ENCODE results near the gene TECPR2.
"Not testable (repeated sequence)": the region's sequence is repeated elsewhere in the genome, so short reads cannot be mapped to it uniquely, and the experiment has no call there.

Gene TECPR2

GRCh38 chr14:102507081-102507856 is 144.5 kb downstream of the TECPR2 start:
- DNase-seq (ENCODE audit: low read depth in 2 of 2, low spot score in 1 of 2) = no peak

GRCh38 chr14:102507857-102508312 is 145.1 kb downstream of the TECPR2 start:
- DNase-seq (ENCODE audit: low read depth in 2 of 2, low spot score in 1 of 2) = no peak

- no peak for DNase-seq (ENCODE audit: low read depth in 2 of 2, low spot score in 1 of 2)
Measured at GRCh38 chr14:102508410-102508773, 145.7 kb downstream of the TECPR2 start.

- DNase-seq (ENCODE audit: low read depth in 2 of 2, low spot score in 1 of 2) = no peak
Measured at GRCh38 chr14:102508774-102509745, 146.3 kb downstream of the TECPR2 start.

- DNase-seq (ENCODE audit: low read depth in 2 of 2, low spot score in 1 of 2) = peak; percentile 60 to 70
Measured at GRCh38 chr14:102509746-102510615, 147.2 kb downstream of the TECPR2 start, which contains the start of gene ANKRD9. TSS of gene ANKRD9 (minus strand) at chr14:102509776. CDS start at chr14:102507889, 1,887 bp downstream.

- no peak for DNase-seq (ENCODE audit: low read depth in 2 of 2, low spot score in 1 of 2)
Measured at GRCh38 chr14:102510616-102511520, 148.1 kb downstream of the TECPR2 start.

- DNase-seq (ENCODE audit: low read depth in 2 of 2, low spot score in 1 of 2) = no peak
Measured at GRCh38 chr14:102511538-102511937, 148.8 kb downstream of the TECPR2 start.

- DNase-seq (ENCODE audit: low read depth in 2 of 2, low spot score in 1 of 2) = no peak
Measured at GRCh38 chr14:102512793-102513300, 150.1 kb downstream of the TECPR2 start.

GRCh38 chr14:102513899-102514772 is 151.4 kb downstream of the TECPR2 start:
- no peak for DNase-seq (ENCODE audit: low read depth in 2 of 2, low spot score in 1 of 2)

- DNase-seq (ENCODE audit: low read depth in 2 of 2, low spot score in 1 of 2) = no peak
Measured at GRCh38 chr14:102514987-102515733, 152.4 kb downstream of the TECPR2 start.

GRCh38 chr14:102516531-102517391 is 154.0 kb downstream of the TECPR2 start:
- peak in 1 of 2 donors; percentile 32 for DNase-seq (ENCODE audit: low read depth in 2 of 2, low spot score in 1 of 2)

GRCh38 chr14:102517392-102518062 is 154.8 kb downstream of the TECPR2 start:
- DNase-seq (ENCODE audit: low read depth in 2 of 2, low spot score in 1 of 2) = no peak

- DNase-seq (ENCODE audit: low read depth in 2 of 2, low spot score in 1 of 2) = no peak
Measured at GRCh38 chr14:102518063-102518648, 155.4 kb downstream of the TECPR2 start.

- DNase-seq (ENCODE audit: low read depth in 2 of 2, low spot score in 1 of 2) = not testable (repeated sequence)
Measured at GRCh38 chr14:102519709-102520108, 157.0 kb downstream of the TECPR2 start.

GRCh38 chr14:102523200-102523568 is 160.4 kb downstream of the TECPR2 start:
- no peak for DNase-seq (ENCODE audit: low read depth in 2 of 2, low spot score in 1 of 2)
